Right forelimb (tissue), 1 donor: ENCODE results near the gene CPT1C.
A peak's percentile ranks its signal among the peaks of the same experiment; 100 is the strongest.

Source experiments
- DNase-seq: peaks from one replicate; pipeline ENCODE4 v3.0.0-alpha.2; 2018

The CPT1C gene

GRCh38 chr19:49683814-49684250 is 7.1 kb upstream of the CPT1C start:
- DNase-seq = no peak

GRCh38 chr19:49684251-49684982 is 6.5 kb upstream of the CPT1C start:
- DNase-seq = no peak

GRCh38 chr19:49684983-49685553 is 5.8 kb upstream of the CPT1C start:
- no peak for DNase-seq

DNA sequence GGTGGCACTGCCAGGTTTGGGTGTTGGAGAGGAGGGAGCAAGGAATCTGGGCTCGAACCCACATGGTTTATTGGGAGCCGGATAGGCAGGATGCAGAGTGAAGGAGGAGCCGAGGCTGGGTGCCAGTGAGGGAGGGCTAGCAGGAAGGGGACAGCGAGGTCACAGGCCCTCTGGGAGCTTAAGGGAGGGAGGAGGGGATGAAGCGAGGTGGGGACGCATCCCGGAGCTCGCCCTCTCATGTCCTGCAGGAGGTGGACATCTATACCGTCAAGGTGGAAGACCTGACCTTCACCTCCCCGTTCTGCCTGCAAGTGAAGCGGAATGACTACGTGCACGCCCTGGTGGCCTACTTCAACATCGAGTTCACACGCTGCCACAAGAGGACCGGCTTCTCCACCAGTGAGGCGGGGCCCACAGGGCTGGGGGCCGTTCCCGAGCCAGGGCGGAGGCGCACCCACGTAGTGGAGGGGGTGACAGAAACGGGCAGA is 5.0 kb upstream of the CPT1C start:
- DNase-seq = no peak

GRCh38 chr19:49686503-49687088 is 4.3 kb upstream of the CPT1C start:
- DNase-seq = no peak

- no peak for DNase-seq
Measured at GRCh38 chr19:49687150-49687549, 3.8 kb upstream of the CPT1C start.

GRCh38 chr19:49687566-49688316 is 3.2 kb upstream of the CPT1C start:
- DNase-seq = no peak

GRCh38 chr19:49688531-49689132 is 2.3 kb upstream of the CPT1C start:
- no peak for DNase-seq

DNA sequence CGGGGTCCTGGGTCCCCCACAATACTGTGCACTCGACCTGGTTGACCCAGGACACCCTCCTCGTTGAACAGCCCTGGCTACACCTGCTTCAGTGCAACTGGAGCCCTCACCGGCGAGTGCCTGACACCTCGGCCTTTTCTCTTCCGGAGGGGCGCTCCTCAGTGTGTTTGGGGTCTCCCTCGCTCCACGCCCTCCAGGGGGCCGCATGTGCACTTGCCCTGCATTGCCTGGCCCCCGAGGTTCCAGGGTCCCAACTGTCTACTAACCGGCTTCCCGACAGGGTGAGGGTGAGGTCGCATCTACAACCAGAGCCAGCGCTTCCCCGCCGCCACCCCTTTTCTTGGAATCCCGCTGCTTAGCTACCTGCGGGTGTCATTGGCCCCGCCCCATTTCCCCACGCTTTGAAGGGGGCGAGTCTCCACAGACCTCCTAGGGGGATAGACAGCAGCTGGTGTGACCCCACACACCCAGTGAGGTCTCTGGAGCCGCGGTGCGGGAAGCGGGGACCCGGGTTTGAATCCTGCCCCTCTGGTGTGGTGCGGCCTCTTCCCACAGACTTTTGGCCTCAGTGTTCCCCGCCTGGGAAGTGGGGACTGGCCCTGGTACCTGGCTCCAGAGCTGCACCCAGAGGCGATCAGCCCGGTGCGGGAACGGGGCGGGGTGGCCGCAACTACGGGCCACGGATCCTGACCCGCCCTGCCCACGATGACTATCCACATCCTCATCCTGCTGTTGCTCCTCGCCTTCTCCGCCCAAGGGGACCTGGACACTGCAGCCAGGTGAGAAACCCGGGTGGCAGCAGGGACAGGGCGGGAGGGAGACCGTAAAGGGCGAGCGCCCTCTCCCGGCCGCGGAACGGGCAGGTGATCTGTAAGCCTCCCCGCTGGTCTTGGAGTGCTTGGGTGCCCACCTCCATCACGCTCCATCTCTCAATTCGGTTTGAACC is 1.5 kb upstream of the CPT1C start, which contains the start of gene ADM5:
TSS of gene ADM5 (plus strand) at position 462 of the 946 bp plus-strand sequence. CDS start at position 706, 244 bp downstream.
- DNase-seq = no peak

DNA sequence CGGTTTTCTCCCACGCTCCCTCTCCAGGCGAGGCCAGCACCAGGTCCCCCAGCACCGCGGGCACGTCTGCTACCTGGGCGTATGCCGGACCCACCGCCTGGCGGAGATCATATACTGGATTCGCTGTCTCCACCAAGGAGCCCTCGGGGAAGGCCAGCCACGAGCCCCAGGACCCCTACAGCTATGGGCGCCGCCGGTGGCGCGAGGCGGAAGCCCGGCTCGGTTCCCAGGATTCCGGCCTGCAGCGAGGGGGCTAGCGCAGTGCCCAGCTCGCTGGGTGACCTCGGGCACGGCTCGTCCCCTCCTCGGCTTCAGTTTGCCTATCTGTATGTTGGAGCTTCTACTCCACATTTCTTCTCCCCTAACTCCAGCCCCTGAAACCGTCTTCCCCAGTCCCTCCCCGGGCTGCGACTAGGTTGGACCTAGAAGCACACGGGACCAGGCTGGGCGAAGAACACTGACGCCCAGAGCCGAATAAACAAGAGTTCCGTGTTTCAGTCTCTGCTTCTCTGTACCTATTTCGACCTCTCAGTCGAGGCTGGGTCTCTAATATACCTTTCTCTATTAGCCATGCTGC is 749 bp upstream of the CPT1C start:
- no peak for DNase-seq

DNA sequence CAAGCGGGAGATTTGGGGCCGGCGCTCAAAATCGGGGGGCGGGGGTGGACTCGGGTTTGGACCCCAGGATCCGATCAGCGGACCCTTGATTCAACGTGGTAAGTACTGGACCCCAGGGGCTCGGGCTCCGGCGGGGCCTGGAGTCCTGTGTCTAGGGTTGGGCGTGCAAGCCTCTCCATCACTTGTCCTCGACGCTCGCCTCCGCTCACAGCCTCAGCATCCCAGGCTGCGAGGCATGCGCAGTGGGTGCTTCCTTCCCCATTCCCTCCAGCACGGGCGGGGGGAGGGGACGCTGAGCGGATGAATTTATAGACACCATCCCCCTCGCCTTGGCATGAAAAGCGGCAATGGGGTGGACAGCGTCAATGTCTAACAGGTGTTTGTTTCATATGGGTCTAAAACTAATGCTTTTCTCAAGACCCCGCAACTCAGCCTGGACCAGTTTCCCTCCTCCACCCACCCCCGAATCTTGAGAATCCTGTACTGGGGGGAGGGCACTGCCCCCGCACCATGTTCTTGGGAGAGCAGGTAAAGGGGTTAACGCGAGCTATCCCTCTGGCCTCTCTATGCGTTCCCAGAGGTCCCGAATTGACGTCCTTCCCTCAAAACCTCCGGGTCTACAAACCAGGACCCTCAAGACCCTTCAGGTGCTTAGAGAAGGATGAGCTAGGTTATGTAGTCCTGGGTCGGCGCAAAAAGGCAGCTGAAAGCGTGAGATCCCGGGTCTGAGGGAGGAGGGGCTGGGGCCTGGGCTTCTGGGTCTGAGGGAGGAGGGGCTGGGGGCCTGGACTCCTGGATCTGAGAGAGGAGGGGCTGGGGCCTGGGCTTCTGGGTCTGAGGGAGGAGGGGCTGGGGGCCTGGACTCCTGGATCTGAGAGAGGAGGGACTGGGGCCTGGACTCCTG is 579 bp downstream of the CPT1C start:
- peak; percentile 84 for DNase-seq

- no peak for DNase-seq
Measured at GRCh38 chr19:49692147-49692506, 1.2 kb downstream of the CPT1C start.

- DNase-seq = no peak
Measured at GRCh38 chr19:49696115-49696514, 5.2 kb downstream of the CPT1C start.

DNA sequence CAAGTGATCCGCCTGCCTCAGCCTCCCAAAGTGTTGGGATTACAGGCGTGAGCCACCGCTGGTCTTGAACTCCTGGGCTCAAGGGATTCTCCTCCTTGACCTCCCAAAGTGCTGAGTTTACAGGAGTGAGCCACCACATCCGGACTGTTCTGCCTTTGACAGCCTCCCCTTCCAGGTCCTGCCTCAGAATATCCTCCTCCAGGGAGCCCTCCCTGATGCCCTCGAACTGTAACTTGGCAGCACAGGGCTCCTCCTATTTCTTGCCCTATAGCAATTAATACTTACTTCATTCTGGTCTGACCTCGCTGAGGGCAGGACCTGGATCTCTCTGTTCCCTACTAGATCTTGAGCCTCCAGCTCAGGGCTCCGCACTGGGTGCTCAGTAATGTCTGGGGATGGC is 5.9 kb downstream of the CPT1C start:
- no peak for DNase-seq

GRCh38 chr19:49699364-49699763 is 8.4 kb downstream of the CPT1C start:
- no peak for DNase-seq

GRCh38 chr19:49700563-49700962 is 9.6 kb downstream of the CPT1C start:
- DNase-seq = no peak

- no peak for DNase-seq
Measured at GRCh38 chr19:49701271-49701786, 10.4 kb downstream of the CPT1C start.

DNA sequence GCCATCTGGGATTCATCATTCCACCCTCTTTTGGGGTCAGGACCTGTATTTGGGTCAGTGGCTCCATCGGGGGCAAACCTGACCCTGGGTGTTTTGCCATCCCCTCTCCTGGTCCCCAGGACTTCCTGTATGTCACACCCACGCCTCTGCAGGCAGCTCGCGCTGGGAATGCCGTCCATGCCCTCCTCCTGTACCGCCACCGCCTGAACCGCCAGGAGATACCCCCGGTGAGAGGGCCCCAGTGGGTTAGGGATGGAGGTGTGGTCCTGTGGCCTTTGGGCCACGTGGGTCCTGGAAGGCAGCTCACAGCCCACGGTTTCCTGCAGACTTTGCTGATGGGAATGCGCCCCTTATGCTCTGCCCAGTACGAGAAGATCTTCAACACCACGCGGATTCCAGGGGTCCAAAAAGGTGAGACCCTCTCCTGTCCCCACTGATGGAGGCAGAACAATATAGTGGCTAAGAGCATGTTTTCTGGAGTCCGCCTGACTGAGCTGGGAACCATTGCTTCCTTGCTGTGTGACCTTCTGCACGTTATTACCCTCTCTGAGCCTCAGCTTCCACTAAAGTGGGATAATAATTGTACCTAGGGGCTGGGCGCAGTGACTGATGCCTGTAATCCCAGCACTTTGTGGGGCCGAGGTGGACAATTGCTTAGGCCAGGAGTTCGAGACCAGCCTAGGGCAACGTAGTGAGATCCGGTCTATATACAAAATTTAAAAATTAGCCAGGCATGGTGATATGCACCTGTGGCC is 14.1 kb downstream of the CPT1C start:
- no peak for DNase-seq

GRCh38 chr19:49705919-49706318 is 15.0 kb downstream of the CPT1C start:
- DNase-seq = no peak
